PC-3 (cell line): Measurements from ENCODE around the gene PXK.

Experiments used
- CTCF ChIP-seq: fragments of 300-600 bp; sonication (generic); conservative IDR thresholded peaks from 2 replicates; pipeline ENCODE4 v1.5.1; 2017; ENCODE audit warnings: antibody characterized with exemption, low read depth, mild to moderate bottlenecking, low read length
- EZH2 ChIP-seq: fragments of 300-600 bp; sonication (generic); IDR thresholded peaks from one replicate; pipeline ENCODE4 v1.6.1; 2017; ENCODE audit warnings: antibody characterized with exemption, mild to moderate bottlenecking, low read length; ENCODE audit not compliant: unreplicated experiment
- EZH2phosphoT487 ChIP-seq: fragments of 300-600 bp; sonication (generic); IDR thresholded peaks from 2 replicates; pipeline ENCODE4 v1.6.1; 2018; ENCODE audit warnings: mild to moderate bottlenecking, antibody characterized with exemption, low read length, borderline replicate concordance

- TF ChIP-seq CTCF, result peak; percentile 77
- no peak for TF ChIP-seq EZH2
- TF ChIP-seq EZH2phosphoT487, result no peak
Measured at GRCh38 chr3:58307639-58308215, 25.0 kb upstream of the PXK start.
